ELR (cell line): Measurements from ENCODE around the gene SLC25A33.
"Not testable (repeated sequence)": the region's sequence is repeated elsewhere in the genome, so short reads cannot be mapped to it uniquely, and the experiment has no call there.

Source experiments
- DNase-seq: peaks from one replicate; pipeline ENCODE4 v3.0.0-alpha.2; 2015; ENCODE audit warnings: low read depth

The SLC25A33 gene

GRCh38 chr1:9539165-9539828 lies at the start of gene SLC25A33:
Gene SLC25A33 (plus strand): TSS chr1:9539465. CDS start chr1:9539692, 227 bp downstream.
- peak; percentile 96 for DNase-seq

- DNase-seq = peak; percentile 81
These were observed 48.5 kb upstream of the SLC25A33 start for GRCh38 chr1:9490605-9491339.

- no peak for DNase-seq
These were observed 45.9 kb upstream of the SLC25A33 start for GRCh38 chr1:9493326-9493725.

- peak; percentile 57 for DNase-seq
These were observed 44.1 kb upstream of the SLC25A33 start for GRCh38 chr1:9494936-9495758.

GRCh38 chr1:9495854-9496374 lies 43.4 kb upstream of the SLC25A33 start:
- DNase-seq = no peak

GRCh38 chr1:9500756-9501754 lies 38.2 kb upstream of the SLC25A33 start:
- DNase-seq = no peak

- no peak for DNase-seq
These were observed 36.1 kb upstream of the SLC25A33 start for GRCh38 chr1:9503001-9503675.

- no peak for DNase-seq
These were observed 34.1 kb upstream of the SLC25A33 start for GRCh38 chr1:9505143-9505542.

GRCh38 chr1:9506901-9507300 lies 32.4 kb upstream of the SLC25A33 start:
- no peak for DNase-seq

- DNase-seq = no peak
These were observed 29.1 kb upstream of the SLC25A33 start for GRCh38 chr1:9510130-9510529.

- not testable (repeated sequence) for DNase-seq
These were observed 23.7 kb upstream of the SLC25A33 start for GRCh38 chr1:9515550-9515949.

- DNase-seq = no peak
These were observed 20.7 kb upstream of the SLC25A33 start for GRCh38 chr1:9518454-9518998.

GRCh38 chr1:9520411-9520810 lies 18.9 kb upstream of the SLC25A33 start:
- no peak for DNase-seq

- DNase-seq = peak; percentile 59
These were observed 10.1 kb upstream of the SLC25A33 start for GRCh38 chr1:9529190-9529589.

- DNase-seq = no peak
These were observed 8.9 kb upstream of the SLC25A33 start for GRCh38 chr1:9530320-9530719.

GRCh38 chr1:9534953-9535352 lies 4.3 kb upstream of the SLC25A33 start:
- DNase-seq = no peak

GRCh38 chr1:9536301-9536700 lies 3.0 kb upstream of the SLC25A33 start:
- DNase-seq = no peak

GRCh38 chr1:9537863-9538668 lies 1.2 kb upstream of the SLC25A33 start:
- no peak for DNase-seq

GRCh38 chr1:9538669-9539164 lies 548 bp upstream of the SLC25A33 start:
- no peak for DNase-seq
